ENCODE measurements around the gene CCSER2. TPM values are rescaled to one million over a fixed set of nuclear protein-coding genes. Genes with fewer than 3 reads are reported as not detected.

Gene CCSER2
- total RNA-seq, 1 experiment from 2014 or later = 28.9 TPM

- TF ChIP-seq ZBTB33 (IDR thresholded peaks at IDR 0.05; ENCODE audit: extremely low read depth, insufficient replicate concordance, low read length) = no peak
- TF ChIP-seq CBX3 (IDR thresholded peaks at IDR 0.05; ENCODE audit: low read depth) = no peak
Observed at GRCh38 chr10:84293171-84293570, 35.2 kb upstream of the CCSER2 start (continued).

GRCh38 chr10:84293574-84294016 is 34.8 kb upstream of the CCSER2 start:
- no peaks in the 10 kb centered on the region for H3K9me3 ChIP-seq (ENCODE audit: control insufficient read depth in 1 of 2, insufficient read depth in 1 of 2, low read depth in 1 of 2, low read length in 2 of 2)
- no peak overlapping the region for H3K4me2 ChIP-seq (ENCODE audit: low read length)
- no peaks in the 10 kb centered on the region for H4K20me1 ChIP-seq (ENCODE audit: insufficient read depth)
- H2AFZ ChIP-seq (ENCODE audit: low read depth, low read length, poor library complexity, severe bottlenecking) = no peak overlapping the region
- CTCF ChIA-PET = no interaction called here
- H3K4me1 ChIP-seq (ENCODE audit: control insufficient read depth in 1 of 2, insufficient read depth in 2 of 2, low read length in 2 of 2) = no peaks in the 10 kb centered on the region
- POLR2A ChIA-PET = no interaction called here
- no TSS peak for BruUV-seq (replicated peaks)
- H3K4me3 ChIP-seq (replicated peaks in 1 of 2; ENCODE audit: low read depth in 1 of 2, low read length in 2 of 2) = no peak overlapping the region
- H3K79me2 ChIP-seq (ENCODE audit: insufficient read depth, low read length) = no peaks in the 10 kb centered on the region
- no peak for DNase-seq (ENCODE audit: low read depth, low spot score)
- TF ChIP-seq MAX (IDR thresholded peaks at IDR 0.05) (no peak), FOSL1 (IDR thresholded peaks at IDR 0.05; ENCODE audit: low read depth) (no peak), CTCF (IDR thresholded peaks at IDR 0.05 in 2 of 3, conservative IDR thresholded peaks at IDR 0.05 in 1 of 3; ENCODE audit: borderline replicate concordance in 1 of 3, insufficient read depth in 1 of 3, low read depth in 2 of 3, low read length in 2 of 3) (no peak)
- no peak overlapping the region for H3K9ac ChIP-seq (ENCODE audit: low read length)
- ATAC-seq = no peak
- H3K27ac ChIP-seq (ENCODE audit: low read depth, low read length) = no peak overlapping the region
- H3K9me2 ChIP-seq (ENCODE audit: insufficient read depth) = no peaks in the 10 kb centered on the region
- intact Hi-C loops (cut with micrococcal nuclease) = no loop called here
- H3K36me3 ChIP-seq (ENCODE audit: control insufficient read depth in 1 of 2, insufficient read depth in 2 of 2, low read length in 2 of 2) = no peaks in the 10 kb centered on the region
- RAD21 ChIA-PET (ENCODE audit: low non-redundant PET in 1 of 2, low total read pairs in 2 of 2, uncharacterized antibody in 2 of 2, unreplicated experiment in 2 of 2) = no interaction called here
- peaks cover 29% of the 10 kb centered on the region; the same call in 1 of the 2 replicates for H3K27me3 ChIP-seq (ENCODE audit: insufficient read depth, low read length)
